GM18909 (cell line): ENCODE measurements around the gene THSD4.
"Not testable (repeated sequence)": the region's sequence is repeated elsewhere in the genome, so short reads cannot be mapped to it uniquely, and the experiment has no call there.

ENCODE experiments used
- ATAC-seq: cut with Tn5 transposase; IDR thresholded peaks from one replicate; pipeline ENCODE4 v1.9.1; 2021; ENCODE audit warnings: mild to moderate bottlenecking; ENCODE audit not compliant: unreplicated experiment, poor library complexity

The THSD4 gene

DNA sequence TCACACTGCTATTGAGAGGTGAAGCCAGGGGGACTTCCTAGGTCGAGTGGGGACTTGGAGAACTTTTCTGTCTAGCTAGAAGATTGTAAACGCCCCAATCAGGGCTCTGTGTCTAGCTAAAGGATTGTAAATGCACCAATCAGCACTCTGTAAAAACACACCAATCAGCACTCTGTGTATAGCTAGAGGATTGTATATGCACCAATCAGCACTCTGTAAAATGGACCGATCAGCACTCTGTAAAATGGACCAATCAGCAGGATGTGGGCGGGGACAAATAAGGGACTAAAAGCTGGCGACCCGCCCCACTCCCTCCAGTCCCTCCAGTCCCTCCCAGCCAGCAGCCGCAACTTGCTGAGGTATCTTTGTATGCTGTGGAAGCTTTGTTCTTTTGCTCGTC, 98.7 kb downstream of the THSD4 start:
- not testable (repeated sequence) for ATAC-seq

DNA sequence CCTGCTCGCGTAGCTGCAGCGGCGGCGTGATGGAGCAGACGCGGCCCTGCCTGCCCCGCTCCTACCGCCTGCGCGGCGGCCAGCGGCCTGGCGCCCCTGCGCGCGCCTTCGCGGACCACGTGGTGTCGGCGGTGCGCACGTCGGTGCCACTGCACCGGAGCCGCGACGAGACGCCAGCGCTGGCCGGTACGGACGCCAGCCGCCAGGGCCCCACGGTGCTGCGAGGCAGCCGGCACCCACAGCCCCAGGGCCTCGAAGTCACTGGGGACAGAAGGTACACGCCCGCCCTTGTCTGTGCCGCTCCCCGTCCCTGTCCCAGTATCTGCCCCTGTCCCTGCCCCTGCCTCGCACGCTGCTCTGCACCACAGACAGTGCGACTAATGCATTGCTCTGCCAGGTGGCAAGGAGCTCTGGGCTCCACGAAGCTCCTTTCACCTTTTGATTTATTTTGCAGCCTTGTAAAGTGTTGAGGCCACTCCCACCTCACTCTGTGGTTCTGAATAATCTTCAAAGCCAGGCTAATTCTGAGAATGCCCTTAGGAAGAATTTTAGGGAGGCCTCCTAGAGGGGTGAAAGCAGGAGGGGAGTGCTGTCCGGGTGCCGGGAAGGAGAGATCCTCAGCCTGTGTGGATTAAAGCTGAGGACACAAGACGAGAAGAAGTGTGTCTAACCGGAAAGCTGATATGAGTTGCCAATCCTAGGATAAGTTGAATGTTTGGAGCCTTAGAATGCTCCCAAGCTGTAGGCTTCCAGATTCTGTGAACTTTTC, 100.0 kb downstream of the THSD4 start:
- no peak for ATAC-seq

DNA sequence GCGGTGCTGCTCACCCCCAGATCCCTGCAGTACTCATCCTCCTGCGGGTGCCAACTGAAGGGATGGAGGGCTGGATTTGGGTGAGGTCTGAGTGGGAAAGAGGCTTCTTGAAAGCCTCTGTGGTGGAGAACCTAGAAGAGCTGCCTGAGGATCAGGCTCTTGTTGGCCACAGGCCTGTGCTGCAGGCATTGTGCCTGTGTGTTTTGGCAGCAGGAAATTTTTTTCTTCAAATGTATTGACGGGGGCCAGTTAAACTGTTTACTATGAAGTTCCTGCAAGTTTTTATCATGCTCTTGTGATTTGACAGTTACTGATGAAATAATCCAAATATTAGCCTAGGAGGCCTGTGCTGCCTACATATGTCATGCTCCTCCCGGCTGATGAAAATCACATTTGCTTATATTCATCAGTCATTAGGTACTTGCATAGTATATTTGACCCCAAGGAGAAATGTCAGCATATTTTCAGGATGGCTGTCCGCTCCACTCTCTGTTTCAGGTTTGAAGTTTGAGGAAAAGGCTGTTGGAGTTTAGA, 103.1 kb downstream of the THSD4 start:
- ATAC-seq: no peak

DNA sequence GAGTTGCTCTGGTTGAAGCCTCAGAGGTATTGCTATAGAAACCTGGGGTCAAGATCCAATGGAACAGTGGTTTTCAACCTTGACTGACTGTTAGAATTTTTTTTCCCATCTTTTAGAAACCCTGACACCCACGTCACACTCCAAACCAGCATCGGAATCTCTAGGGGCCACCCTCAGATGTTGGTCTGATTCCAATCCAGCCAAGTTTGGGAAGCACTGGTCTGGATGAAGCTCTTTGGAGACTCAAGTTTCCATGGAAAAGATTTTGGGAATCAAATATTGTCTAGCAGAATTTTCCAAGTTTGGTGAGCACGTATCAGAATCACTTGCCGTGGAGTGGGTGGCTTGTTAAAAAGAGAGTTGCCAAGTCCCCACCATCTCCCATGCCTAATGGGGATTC, 103.8 kb downstream of the THSD4 start:
- no peak for ATAC-seq

DNA sequence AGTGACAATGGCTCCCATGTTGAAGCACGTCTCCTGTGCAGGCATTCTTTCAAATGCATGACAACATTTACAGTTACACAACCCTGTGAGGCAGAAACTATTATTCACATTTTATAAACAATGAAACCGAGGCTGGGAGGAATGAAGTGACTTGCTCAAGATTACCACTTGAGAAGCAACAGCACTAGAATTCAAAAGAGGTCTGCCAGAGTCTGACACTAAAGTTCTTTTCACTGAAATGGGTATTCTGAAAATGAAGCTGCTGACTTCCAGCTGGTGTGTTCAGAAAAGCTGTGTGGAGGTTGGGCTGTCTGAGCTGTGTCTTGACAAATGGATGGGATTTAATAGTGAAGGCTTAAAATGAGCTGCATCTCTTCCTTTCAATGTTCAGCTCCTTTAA, 104.4 kb downstream of the THSD4 start:
- ATAC-seq: no peak

DNA sequence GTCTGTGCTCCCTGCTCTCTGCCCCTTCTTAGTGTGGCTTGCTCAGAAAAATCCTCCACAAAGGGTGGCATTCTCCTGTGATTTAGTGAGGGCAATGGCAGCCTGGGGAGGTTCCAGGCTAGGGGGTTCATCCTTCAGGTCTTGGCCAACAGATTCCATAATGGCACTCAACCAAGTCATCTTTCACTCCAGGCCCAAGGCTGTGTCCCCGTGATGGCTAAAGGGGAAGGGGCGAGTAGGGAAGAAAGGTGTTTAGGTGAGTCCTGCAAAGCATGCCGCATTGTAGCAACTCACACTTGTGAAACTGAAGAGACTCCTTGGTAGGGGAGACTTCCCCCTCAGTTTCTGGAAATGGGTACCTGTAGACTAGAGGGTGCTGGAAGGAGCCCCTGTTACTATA, 105.6 kb downstream of the THSD4 start:
- ATAC-seq: no peak

DNA sequence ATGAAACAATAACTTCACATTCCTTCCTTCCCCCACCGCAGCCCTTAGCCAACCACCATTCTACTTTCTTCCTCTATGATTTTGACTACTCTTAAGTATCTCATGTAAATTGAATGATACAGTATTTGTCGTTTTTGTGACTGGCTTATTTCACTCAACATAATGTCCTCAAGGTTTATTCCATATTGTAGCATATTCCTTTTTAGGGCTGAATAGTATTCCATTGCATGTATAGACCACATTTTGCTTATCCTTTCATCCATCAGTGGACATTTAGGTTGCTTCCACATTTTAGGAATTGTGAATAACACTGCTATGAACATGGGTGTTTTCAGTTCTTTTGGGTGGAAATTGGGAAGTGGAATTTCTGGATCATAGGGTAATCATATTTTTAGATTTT, 106.1 kb downstream of the THSD4 start:
- ATAC-seq: no peak

DNA sequence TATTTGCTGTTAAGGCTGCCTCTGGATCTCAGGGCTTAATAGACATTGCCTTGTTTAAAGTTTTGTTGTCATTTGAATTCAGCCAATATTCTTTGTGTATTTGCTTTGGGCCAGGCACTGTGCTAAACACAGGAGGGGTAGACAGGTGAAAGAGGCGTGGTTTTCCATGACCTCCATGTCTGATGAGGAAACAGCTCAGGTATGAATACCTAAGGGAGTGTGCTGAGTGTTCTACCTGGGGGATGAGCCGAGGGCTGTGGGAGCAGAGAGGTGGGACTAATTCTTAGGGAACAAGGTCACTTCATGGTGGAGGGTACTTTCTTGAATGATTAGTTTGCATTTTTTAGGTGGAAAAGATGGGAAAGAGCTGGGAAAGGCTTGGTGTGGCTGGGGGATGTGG, 108.2 kb downstream of the THSD4 start:
- no peak for ATAC-seq

DNA sequence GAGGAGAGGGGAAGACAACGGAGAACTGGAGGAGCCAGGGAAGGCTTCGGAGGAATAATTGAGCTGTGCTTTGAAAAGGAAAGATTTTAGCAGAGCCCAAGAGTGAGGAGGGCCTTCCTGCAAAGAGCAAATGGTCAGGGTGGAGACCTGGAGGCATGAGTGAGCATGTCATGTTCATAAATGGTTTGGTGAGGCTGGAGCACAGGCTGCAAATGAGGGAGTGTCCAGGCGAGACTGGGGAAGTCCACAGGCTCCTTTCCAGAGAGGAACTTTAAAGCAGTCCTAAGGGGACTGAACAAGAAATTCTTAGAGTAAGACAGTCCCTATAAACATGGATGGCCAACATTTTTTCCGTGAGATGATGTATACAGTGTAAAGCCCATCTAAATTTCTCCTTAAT, 108.8 kb downstream of the THSD4 start:
- ATAC-seq: no peak

DNA sequence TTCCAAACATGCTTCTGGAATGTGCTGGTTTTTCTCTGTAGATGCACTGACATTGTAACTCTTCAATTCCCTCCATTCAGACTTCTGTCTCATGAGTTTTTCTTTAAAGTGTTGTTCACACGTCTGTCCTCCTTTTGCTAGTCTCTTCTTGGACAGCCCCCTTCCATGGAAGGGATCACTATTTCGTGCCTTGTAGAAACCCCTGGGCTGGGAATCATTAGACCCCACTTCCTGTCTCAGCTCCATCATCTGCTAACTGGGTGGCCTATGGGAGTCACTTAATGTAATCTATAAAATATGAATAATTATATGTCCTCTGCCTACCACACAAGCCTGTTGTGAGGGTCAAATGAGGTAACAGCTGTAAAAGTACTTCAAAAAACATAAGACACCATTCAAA, 110.6 kb downstream of the THSD4 start:
- no peak for ATAC-seq

DNA sequence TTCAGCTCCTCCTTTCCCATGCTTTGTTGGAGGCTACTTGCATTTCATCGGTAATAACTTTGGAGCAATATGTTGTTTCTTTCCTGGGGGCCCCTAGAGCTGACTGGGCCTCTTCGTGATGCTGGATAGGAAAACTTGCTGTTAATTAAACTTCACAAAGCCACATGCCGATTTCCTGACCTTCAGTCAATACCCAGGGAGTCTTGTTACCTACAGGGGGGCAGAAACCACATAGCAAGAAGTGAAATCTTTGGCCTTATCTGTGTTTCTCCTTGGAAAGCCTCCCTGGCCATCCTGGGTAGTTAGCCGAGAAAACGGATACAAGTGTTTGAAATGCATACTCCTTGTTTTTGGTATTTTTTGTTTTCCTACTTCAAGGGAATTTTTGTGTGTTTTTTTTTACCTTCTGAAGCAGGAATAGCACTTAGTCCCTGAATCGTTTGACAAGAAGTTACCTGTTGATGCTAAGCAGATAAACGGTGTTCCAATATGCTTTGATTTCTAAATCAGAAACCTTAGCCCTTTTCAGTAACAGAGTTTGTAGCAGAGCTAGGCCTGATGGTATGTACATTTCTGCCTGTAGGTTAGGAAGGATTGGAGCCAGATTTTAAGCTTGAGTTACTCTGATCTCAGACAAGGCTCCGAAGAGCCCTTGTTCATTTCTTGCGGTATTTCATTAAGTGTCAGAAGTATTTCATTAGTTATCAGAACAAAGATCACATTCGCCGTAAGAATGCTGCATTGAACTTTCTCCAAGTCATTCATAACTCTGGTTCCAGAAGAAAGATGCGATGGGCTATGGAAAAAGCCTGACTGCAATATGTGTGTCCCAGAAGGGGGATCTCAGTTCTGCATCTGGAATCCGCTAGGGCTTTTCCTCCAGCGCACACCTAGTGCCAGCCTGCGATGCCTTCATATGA, 111.5 kb downstream of the THSD4 start:
- no peak for ATAC-seq

DNA sequence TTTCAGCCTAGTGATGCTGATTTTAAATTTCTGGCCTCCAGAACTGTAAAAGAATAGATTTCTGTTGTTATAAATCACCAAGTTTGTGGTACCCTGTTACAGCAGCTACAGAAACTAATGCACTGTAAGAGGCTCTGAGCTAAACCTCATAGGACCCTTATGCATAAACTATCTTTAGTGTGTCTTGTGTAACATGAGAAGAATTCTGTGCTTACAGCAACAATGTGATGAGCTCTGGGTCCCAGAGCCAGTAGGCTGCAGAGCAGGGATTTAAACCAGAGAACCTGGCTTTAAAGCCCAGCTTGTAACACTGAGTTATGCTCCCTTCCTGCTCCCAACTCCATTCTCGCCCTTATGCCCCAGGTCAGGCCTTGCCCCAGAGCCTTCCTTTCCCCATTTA, 113.1 kb downstream of the THSD4 start:
- ATAC-seq: no peak

DNA sequence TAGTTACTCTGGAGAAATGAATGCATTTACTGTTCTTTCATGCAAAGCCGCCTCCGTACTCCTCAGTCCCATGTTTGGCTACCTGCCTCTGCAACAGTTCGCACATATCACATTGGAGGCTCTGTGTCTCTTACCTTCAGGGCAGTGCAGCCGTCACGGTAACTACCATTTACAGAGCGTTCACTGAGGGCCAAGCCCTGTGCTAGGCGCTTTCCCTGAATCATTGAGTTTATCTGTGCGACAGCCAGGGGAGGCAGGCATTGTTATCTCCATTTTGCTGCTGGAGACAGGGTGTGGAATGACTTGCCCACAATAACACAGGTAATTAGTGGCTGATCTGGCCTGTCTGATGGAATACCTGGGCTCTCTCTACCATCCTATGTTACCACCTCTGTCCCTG, 115.0 kb downstream of the THSD4 start:
- ATAC-seq: no peak

DNA sequence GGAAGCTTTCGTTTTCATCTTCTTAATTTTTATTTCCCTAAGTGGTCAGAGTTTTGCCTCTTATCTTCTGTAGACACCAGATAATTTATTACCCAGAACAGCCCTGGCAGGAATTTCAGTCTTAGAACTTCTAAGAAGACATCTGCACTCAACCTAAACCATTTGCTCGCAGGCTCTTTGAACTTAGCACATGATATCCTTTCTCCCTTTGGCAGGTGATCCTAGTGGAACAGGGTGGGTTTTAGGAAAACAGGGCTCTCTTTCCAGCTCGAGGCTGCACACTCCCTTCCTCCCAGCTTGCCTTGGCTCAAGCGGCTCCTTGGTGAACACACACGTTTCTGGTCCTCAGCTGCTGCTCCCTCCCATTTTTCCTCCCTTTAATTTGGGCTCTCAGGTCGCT, 116.5 kb downstream of the THSD4 start:
- no peak for ATAC-seq

DNA sequence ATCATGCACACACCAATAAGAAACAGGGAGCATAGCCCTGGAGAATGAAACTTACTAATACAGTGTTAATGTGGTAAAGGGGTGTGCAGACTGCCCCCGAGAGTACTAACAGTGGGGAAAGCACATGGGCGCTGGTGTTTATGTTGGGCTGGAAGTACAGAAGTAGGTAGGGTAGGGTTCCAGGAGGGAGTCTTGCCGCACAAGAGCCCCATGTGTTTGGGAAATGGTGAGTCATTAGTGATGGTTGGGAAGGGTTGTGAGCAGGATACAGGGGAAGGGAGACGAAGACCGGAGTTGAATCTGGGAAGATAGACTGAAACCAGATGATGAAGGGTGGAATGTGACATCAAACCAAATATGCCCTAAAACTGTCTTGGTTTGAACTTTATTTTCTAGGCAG, 117.1 kb downstream of the THSD4 start:
- ATAC-seq: no peak

DNA sequence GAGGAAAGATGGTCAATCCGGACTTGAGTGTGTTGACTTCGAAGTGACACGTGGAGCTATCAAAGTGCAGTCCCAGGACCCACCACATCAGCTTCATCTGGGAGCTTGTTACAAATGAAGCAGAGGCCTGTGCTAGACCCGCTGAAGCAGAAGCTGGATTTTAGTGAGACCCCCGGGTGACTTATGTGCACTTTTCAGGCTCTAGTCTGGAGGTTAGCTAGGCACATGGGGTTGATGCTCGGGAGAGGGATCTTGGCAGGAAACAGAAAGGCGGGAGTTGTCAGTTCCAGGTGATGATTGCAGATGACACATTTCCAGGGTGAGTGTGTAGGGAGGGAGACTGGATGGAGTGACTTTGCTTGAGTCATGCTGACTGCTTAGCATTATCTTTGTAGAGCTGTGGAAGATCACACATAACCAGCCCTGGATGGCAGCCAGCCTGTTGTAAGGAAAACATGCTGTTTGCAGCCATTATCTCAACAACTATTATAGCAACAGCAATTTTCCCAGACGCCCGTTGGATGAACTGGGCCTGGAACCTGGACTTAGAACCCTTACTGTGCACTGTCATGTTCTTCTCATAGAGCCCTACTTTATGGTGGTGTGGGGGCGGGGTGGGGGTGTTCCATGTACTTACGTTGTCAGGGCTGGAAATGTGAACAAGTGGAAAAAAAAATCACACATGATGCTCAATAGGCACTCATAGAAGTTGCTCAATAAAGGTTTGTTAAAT, 122.4 kb downstream of the THSD4 start:
- ATAC-seq: no peak

DNA sequence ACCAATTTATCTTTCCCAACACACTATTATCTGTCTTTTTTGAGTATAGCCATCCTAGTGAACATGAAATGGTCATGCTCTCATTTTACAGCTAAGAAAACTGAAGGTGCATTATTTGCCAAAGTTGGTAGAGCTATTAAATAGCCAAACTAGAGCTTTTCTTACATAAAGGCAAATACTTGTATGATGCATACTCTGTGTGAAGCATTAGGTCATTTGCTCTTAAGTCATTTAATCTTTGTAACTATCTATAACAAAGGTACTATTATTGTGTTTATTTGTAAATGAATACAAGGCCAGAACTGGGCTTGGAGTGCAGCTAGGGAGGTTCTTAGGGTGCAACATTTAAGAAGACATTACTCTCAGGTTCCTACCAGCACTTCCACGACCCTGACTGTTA, 123.7 kb downstream of the THSD4 start:
- no peak for ATAC-seq

DNA sequence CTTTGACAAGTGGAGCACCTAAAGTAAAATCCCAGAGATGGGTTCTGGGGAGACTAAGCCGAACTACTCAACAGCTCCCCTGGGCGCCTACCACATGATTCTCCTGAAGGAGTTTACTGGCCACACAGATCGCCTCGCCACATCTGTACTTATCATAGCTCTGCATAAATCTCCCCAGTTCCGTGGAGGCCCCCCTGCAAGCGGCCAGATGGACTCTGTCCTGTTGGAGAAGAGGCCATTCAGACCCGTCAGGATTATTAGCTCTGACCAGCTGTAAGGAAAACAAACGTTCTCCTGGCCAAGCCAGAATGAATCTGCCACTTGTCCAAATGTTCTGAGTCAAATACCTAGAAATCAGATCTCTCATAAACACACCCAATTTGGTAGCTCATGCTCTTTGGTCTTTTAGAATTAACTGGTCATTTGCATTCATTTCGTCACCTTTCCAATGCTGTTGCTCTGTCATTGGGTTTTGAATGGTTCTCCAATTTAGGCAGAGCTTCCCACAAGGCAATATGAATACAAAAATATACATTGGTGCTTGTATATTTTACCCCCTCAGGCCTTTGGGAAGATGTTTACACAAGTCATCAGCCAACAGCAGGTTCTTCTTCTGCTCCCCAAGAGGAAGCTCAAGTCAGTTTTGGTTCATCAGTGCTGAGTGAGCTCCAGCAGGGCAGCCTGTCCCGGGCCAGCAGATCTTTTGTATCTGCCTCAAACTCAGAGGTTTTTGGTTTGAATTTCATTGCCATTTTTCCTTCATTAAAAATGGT, 124.5 kb downstream of the THSD4 start:
- no peak for ATAC-seq

DNA sequence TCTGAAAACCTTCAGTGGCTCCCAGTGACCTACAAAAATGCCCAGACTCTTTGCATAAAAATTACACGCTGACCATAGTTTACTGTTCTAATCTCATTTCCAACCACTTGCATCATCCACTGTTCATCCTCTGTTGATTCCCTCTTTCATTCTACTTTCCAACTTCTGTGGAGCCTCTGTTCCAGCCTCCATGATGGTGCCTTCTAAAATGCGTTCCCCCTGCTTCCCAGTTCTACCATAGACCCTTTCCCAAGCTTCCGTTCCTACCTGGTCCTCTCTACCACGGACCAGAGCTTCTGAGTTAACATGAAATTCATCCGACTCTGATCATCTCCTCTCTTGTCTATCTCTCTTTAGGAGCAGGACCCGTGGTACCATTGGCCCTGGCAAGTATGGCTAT, 127.0 kb downstream of the THSD4 start:
- ATAC-seq: no peak

DNA sequence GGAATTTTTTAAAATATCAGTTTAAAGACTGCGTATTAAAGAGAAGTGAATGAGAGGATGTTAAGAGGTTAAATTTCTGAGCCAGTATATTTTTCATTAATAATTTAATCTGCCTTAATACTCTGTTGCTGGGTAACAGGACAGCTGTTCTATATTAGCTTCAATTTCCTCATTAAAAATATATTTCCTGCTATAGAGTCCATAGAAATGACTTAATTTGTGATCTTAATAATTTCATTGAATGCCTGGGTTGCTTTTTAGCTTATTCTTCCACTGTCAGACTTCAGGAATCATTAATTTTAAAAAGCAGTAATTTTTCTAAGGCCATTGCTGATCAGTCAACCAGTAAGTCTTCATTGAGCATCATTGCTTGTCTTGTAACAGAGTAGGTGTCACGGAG, 129.0 kb downstream of the THSD4 start:
- no peak for ATAC-seq
